Activated CD8-positive, alpha-beta memory T cell treated with anti-CD3 and anti-CD28 coated beads, Interleukin-2, amount 50 U/mL, for 24 hours (primary cell): ENCODE data around the gene FTCD.

Experiments
- DNase-seq: peaks from one replicate; pipeline ENCODE4 v3.0.0-alpha.2; 2020; ENCODE audit errors: extremely low read depth

FTCD gene

DNA sequence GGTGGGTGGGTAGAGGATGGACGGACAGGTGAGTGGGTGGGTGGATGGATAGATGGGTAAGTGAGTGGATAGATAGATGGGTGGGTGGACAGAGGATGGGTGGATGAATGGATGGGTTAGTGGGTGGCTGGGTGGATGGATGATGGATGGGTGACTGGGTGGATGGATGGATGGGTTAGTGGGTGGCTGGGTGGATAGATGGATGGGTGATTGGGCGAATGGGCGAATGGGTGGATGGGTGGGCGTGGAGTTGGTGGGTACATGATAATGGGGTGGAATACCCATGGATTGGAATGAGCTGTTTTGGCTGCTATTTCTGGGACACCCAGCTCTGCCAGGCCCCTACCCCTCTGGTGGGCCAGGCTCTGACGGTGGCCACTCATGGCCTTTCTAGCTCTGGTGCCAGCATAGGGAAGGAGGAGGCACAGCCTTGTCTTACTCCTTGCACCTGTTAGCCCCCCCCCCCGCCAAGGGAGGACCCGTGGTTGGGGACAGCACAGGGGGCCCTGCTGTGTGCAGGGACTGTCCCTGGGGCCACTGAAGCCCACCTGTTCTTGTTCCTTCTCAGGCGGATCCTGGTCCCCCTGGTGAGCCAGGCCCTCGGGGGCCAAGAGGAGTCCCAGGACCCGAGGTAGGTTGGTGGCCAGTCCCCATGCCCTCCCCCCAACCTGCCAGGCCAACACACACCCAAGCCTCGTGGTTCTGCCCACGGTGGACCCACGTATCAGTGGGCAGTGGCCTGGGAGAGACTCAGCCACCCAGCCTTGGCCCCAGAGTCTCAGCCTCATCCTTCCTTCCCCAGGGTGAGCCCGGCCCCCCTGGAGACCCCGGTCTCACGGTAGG, 31.1 kb downstream of the FTCD start:
- no peak for DNase-seq

- no peak for DNase-seq
Measured at GRCh38 chr21:46122758-46123683, 32.4 kb downstream of the FTCD start.

- no peak for DNase-seq
Measured at GRCh38 chr21:46122237-46122671, 33.1 kb downstream of the FTCD start.

GRCh38 chr21:46121286-46122221, 33.8 kb downstream of the FTCD start:
- no peak for DNase-seq

DNA sequence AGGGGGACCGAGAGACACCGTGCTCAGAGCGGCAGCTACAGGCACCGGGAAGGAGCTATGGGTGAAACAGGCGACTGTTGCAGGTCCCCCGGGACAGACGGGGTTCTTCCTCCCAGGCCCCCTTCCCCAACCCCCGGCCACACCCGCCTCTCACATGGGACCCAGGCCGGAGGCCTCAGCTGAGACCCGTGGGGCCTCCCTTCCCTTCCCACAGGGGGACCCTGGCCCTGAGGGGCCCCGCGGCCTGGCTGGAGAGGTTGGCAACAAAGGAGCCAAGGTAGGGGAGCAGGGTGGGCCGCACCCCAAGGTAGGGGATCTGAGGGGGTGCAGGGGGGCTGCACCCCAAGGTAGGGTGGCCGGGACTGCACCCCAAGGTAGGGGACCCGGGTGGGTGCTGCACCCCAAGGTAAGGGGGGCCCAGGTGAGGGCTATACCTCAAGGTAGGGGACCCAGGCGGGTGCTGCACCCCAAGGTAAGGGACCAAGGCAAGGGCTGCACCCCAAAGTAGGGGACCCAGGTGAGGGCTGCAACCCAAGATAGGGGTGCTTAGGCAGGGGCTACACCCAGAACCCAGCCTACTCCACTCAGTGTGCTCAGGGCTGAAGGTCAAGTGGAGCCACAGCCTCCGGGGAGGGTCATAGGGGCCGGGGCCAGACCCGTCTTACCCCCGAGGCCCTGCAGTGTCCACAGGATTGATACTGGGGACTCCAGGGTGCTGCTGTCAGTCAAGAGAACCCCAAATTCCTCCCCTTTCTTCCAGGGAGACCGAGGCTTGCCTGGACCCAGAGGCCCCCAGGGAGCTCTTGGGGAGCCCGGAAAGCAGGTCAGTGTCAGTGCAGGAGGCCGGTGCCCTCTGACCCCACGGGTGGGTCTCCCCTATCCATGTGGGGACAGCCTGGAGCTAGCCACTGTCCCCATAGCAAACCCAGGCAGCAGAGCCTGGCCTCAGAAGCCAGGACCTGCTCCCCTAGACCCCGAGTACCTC, 34.8 kb downstream of the FTCD start:
- DNase-seq: no peak

GRCh38 chr21:46119637-46120271, 35.6 kb downstream of the FTCD start:
- no peak for DNase-seq

DNA sequence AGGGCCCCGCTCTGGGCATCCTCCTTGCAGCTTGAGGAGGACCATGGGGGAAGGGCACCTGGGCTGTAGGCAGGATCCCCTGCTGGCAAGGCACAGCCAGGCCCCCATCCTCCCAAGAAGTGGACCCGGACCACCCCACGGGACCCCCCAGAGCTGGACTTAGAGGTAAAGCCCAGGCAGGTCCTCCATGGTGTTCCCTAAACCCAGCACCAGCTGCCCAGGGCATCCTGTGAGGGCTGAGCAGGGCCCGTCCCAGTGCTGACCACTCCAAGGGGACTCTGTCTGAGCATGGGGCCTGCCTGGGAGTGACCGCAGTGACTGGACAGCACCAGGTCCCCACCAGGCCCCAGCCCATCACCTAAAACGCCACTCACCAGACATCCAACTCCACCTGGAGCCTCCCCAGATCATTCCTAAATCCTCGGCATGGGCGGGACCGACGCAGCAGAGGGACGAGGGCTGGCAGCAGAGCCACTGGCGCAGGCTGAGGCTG, 36.2 kb downstream of the FTCD start:
- DNase-seq: no peak

GRCh38 chr21:46118316-46119143, 36.8 kb downstream of the FTCD start:
- no peak for DNase-seq

- DNase-seq: no peak
Measured at GRCh38 chr21:46117586-46118315, 37.6 kb downstream of the FTCD start.

- DNase-seq: no peak
Measured at GRCh38 chr21:46116776-46117585, 38.4 kb downstream of the FTCD start.

DNA sequence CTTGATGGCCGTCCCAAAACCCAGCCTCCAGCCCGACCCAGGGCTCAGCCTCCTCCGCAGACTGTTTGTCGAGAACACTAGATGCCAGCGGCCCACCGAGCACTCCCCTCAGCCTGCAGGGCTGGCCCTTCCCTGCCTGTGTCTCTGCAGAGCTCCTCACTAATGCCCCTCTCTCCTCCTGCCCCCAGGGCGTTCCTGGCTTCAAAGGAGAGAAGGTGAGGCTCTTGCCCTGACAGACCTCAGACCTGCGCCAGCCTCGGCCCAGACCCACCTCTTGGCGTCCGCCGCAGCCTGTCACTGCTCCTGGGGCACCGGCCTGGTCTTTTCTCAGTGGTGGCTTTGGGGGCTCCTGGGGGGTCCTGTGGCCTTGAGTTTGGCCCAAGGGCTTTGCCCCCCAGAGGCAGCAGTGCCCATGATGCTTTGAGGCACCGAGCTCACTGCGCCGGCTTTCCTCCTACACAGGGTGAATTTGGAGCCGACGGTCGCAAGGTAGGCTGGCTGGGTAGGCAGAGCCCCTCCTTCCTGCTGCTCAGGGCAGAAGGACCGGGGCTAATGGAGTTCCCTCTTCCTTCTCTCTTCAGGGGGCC, 39.1 kb downstream of the FTCD start:
- DNase-seq: no peak

- no peak for DNase-seq
Measured at GRCh38 chr21:46115441-46116188, 39.8 kb downstream of the FTCD start.

DNA sequence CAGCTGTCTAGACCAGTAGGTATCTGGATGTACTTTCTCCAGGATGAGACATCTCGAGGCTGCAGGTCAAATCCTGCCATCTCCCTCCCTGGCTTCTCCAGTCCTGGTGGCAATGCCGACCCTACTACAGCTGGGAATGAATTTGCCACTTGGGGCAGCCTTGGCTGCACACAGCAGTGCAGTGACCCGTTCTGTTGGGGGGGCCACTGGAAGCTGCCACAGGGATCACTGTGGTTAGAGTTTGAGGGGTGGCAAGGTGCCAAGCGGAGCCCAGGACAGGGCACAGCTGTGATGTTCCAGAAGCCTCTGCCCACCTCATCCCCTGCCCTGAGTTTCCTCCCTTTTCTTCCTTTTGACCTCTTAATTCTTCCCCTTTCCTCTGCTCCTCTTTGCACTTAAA, 40.4 kb downstream of the FTCD start:
- no peak for DNase-seq

DNA sequence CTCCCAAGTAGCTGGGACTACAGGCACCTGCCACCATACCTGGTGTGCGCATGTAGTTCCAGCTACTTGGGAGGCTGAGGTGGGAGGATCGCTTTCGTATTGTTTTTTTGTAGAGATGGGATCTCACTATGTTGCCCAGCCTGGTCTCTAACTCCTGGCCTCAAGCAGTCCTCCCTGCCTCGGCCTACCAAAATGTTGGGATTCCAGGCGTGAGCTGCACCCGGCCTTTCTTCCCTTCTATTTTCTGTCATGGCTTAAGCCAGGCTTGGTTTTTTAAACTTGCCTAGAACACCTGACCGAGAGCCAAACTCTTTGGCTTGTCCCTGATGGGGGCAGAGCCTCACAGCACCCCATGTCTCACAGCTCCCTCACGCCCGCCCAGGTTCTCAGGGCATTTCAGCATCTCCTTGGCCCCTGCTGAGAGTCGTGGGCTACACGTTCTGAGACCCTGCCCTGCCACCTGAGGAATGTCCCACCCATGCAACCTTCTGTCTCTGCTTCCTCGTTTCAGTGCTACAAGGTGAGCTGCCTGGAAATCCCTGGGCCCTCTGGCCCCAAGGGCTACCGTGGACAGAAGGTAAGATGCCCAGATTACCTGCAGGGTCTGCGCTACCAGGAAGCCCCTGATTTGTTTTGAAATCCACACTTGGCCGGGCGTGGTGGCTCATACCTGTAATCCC, 41.7 kb downstream of the FTCD start:
- DNase-seq: no peak

DNA sequence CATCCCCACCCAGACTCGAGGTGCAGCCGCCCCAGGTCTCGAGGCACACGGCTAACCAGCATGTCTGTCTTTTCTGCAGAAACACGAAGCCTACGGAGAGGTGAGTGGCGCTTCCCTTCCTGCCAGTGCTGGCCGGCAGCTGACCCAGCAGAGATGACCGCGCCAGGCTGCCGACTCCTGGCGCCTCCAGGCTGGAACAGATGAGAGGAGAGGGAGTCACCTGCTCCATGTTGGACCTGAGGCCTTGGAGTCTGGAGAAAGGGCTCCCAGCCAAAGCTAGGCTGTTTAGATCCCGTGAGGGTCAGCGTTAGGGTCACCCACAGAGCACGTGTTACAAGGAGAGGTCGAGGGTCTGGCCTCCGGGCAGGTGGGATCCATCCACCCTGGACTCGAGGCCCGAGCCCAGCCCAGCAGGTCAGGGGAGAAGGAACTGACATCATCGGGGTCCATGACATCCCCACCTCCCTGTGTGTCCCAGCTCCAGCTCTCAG, 42.6 kb downstream of the FTCD start:
- DNase-seq: no peak
